Stimulated activated memory B cell treated with anti-CD40 and anti-IgM and Interleukin-4, amounts not matched to agents 10 μg/mL and 1 μg/mL and 100 μg/mL, for 72 hours (primary cell): ENCODE measurements around the gene HSPA5.
"Not testable (repeated sequence)": the region's sequence is repeated elsewhere in the genome, so short reads cannot be mapped to it uniquely, and the experiment has no call there.

Source experiments
- ATAC-seq: fragments of 150-1000 bp; cut with Tn5 transposase; 2 replicates; pipeline ENCODE4 v1.10.0; 2021
- H3K27ac Mint-ChIP-seq: one replicate; pipeline ENCODE4 v1.8.0; 2022; ENCODE audit warnings: mild to moderate bottlenecking, mixed read lengths
- H3K27me3 Mint-ChIP-seq: one replicate; pipeline ENCODE4 v1.8.0; 2022; ENCODE audit warnings: mixed read lengths
- H3K36me3 Mint-ChIP-seq: one replicate; pipeline ENCODE4 v1.8.0; 2022; ENCODE audit warnings: mixed read lengths
- H3K4me1 Mint-ChIP-seq: one replicate; pipeline ENCODE4 v1.8.0; 2022; ENCODE audit warnings: mixed read lengths
- H3K4me3 Mint-ChIP-seq: one replicate; pipeline ENCODE4 v1.8.0; 2022; ENCODE audit warnings: mild to moderate bottlenecking, moderate library complexity, mixed read lengths
- H3K9me3 Mint-ChIP-seq: one replicate; pipeline ENCODE4 v1.8.0; 2022; ENCODE audit warnings: mixed read lengths

Gene HSPA5

DNA sequence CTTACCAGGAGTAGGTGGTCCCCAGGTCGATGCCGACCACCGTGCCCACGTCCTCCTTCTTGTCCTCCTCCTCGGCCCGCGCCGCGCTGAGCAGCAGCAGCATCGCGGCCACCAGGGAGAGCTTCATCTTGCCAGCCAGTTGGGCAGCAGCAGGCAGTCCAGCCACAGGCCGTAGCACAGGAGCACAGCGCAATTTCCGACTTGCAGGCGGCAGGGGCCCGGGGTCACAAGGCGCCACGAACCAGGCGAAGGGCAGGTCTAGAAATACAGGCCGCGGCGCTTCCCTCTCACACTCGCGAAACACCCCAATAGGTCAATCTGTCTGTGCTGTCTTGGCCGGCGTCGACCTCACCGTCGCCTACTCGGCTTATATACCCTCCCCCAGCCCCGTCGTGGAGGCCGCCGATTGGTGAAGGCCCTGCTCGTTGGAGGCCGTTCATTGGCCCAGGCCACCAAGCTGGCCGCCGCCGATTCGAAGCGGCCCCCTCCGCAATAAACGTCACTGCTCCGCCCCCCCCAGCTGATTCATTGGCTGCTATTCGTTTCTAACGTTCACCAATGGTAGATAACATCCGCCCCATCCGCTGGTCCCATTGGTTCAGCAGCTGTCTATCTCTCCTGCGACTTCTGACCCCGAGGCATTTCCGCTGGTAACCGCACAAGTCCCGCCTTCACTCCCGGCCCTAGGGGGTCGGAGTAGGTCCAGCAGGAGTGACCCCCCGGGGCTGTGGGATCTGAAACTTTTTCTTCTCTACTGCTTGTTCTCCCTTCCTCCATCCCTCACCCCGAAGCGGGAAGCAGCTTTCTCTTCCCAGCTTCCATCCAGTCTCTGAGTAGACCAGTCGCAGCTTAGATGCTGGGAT lies at the start of gene HSPA5:
Gene HSPA5 (minus strand): TSS at position 344 of the 863 bp plus-strand sequence. CDS start 217 bp downstream, at position 127.
- Mint-ChIP-seq H3K4me3 (peak within 1 kb of the TSS; percentile 99), H3K27me3 (no peaks in the 10 kb centered on the region), H3K4me1 (peaks cover 33% of the 10 kb centered on the region), H3K9me3 (no peaks in the 10 kb centered on the region), H3K27ac (peak within 1 kb of the TSS; percentile 93), H3K36me3 (peaks cover 27% of the 10 kb centered on the region)
- peak; percentile 98 for ATAC-seq

- H3K27me3 Mint-ChIP-seq, H3K4me1 Mint-ChIP-seq, H3K36me3 Mint-ChIP-seq, ATAC-seq, H3K9me3 Mint-ChIP-seq, H3K27ac Mint-ChIP-seq, H3K4me3 Mint-ChIP-seq: not testable (repeated sequence)
These were observed 45.8 kb upstream of the HSPA5 start for GRCh38 chr9:125286935-125287433.

DNA sequence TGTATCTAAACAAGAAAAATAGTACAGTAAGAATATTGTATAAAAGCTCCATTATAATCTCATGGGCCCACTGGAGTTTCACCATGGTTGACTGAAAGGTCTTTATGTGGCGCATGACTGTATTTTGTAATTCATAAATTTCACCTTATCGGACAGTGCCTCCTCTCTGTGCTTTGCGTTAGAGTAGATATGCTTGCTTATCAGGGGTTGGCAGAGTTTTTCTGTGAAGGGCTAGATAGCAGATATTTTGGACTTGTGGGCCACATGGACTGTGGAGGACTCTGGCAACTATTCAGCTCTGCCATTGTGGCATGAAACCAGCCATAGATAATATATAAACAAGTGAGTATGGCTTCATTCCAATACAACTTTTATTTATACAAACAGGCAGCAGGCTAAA lies 43.7 kb upstream of the HSPA5 start:
- H3K9me3 Mint-ChIP-seq: no peaks in the 10 kb centered on the region
- no peaks in the 10 kb centered on the region for H3K36me3 Mint-ChIP-seq
- no peaks in the 10 kb centered on the region for H3K27me3 Mint-ChIP-seq
- H3K4me3 Mint-ChIP-seq: no peak overlapping the region
- no peaks in the 10 kb centered on the region for H3K4me1 Mint-ChIP-seq
- no peak overlapping the region for H3K27ac Mint-ChIP-seq
- no peak for ATAC-seq

DNA sequence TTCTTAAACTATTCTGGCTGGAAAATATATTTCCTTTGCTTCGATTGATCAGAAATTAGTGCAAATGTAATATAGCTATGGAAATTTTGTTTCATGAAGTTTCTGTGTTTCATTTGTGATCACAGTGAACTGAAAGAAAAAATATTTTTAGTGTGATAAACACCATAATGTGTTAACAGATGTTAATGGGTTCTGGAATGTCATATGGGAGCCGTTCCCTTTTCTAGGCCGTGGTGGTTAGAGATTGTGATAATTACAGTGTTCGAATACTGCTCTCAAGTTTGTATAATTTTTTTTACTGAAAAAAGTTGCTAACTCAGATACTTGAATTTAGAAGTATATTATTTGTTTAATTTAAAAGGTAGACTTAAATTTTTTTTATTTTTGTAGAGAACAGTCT lies 39.8 kb upstream of the HSPA5 start:
- no peak overlapping the region for H3K4me3 Mint-ChIP-seq

GRCh38 chr9:125277411-125277810 lies 36.3 kb upstream of the HSPA5 start:
- ATAC-seq: no peak
- no peak overlapping the region for H3K27ac Mint-ChIP-seq
- H3K9me3 Mint-ChIP-seq: no peaks in the 10 kb centered on the region

More for the DNA sequence above, 39.8 kb upstream of the HSPA5 start:
- Mint-ChIP-seq H3K27ac (no peak overlapping the region), H3K4me1 (no peaks in the 10 kb centered on the region), H3K9me3 (no peaks in the 10 kb centered on the region), H3K27me3 (no peaks in the 10 kb centered on the region), H3K36me3 (no peaks in the 10 kb centered on the region)
- ATAC-seq: no peak

GRCh38 chr9:125276771-125277170 lies 35.6 kb upstream of the HSPA5 start:
- no peak overlapping the region for H3K27ac Mint-ChIP-seq
- H3K4me1 Mint-ChIP-seq: peaks cover 9% of the 10 kb centered on the region
- no peaks in the 10 kb centered on the region for H3K9me3 Mint-ChIP-seq
- H3K36me3 Mint-ChIP-seq: peaks cover 10% of the 10 kb centered on the region
- H3K4me3 Mint-ChIP-seq: no peak overlapping the region
- ATAC-seq: no peak
- no peaks in the 10 kb centered on the region for H3K27me3 Mint-ChIP-seq

More at GRCh38 chr9:125277411-125277810, 36.3 kb upstream of the HSPA5 start:
- H3K36me3 Mint-ChIP-seq: peaks cover 10% of the 10 kb centered on the region
- H3K27me3 Mint-ChIP-seq: no peaks in the 10 kb centered on the region
- no peak overlapping the region for H3K4me3 Mint-ChIP-seq
- H3K4me1 Mint-ChIP-seq: peaks cover 9% of the 10 kb centered on the region

DNA sequence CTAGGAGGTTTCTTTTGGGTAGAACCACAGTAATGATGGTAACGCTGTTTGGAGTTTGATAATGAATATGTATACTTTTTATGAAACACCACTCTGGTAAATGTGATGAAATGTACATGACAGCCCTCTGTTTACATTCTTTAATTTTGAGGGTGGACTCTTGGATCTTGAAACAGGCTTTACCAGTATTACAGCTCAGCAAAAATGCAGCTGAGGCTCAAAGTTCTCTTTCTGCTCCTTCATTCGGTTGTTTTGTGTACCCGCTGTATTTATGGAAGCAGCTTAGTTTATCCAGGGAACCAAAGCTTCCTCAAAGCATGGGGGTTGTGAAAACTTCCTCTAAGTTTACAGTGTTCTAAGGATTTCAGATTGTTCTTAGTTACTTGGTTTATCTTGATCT lies 31.6 kb upstream of the HSPA5 start:
- peaks cover 29% of the 10 kb centered on the region for H3K36me3 Mint-ChIP-seq
- H3K27me3 Mint-ChIP-seq: no peaks in the 10 kb centered on the region
- H3K4me1 Mint-ChIP-seq: peaks cover 23% of the 10 kb centered on the region
- no peak for ATAC-seq
- no peak overlapping the region for H3K27ac Mint-ChIP-seq
- no peak overlapping the region for H3K4me3 Mint-ChIP-seq
- no peaks in the 10 kb centered on the region for H3K9me3 Mint-ChIP-seq

- Mint-ChIP-seq H3K27ac (no peak overlapping the region), H3K9me3 (no peaks in the 10 kb centered on the region), H3K4me3 (no peak overlapping the region), H3K36me3 (peaks cover 38% of the 10 kb centered on the region), H3K27me3 (no peaks in the 10 kb centered on the region), H3K4me1 (peaks cover 28% of the 10 kb centered on the region)
- no peak for ATAC-seq
These were observed 29.9 kb upstream of the HSPA5 start for GRCh38 chr9:125271081-125271480.

- Mint-ChIP-seq H3K27ac (peak overlapping the region; percentile 69), H3K4me1 (peaks cover 42% of the 10 kb centered on the region), H3K9me3 (no peaks in the 10 kb centered on the region), H3K36me3 (peaks cover 46% of the 10 kb centered on the region), H3K4me3 (no peak overlapping the region), H3K27me3 (no peaks in the 10 kb centered on the region)
- ATAC-seq: no peak
These were observed 27.9 kb upstream of the HSPA5 start for GRCh38 chr9:125269014-125269397.

- Mint-ChIP-seq H3K27ac (peak overlapping the region; percentile 69), H3K4me3 (no peak overlapping the region), H3K36me3 (peaks cover 49% of the 10 kb centered on the region), H3K9me3 (no peaks in the 10 kb centered on the region), H3K4me1 (peaks cover 47% of the 10 kb centered on the region), H3K27me3 (no peaks in the 10 kb centered on the region)
- no peak for ATAC-seq
These were observed 27.4 kb upstream of the HSPA5 start for GRCh38 chr9:125268394-125269013.

- not testable (repeated sequence) for H3K9me3 Mint-ChIP-seq, ATAC-seq, H3K27me3 Mint-ChIP-seq
- Mint-ChIP-seq H3K36me3 (peaks cover 32% of the 10 kb centered on the region), H3K4me1 (peaks cover 57% of the 10 kb centered on the region), H3K27ac (peak overlapping the region; percentile 62), H3K4me3 (peak overlapping the region; percentile 8)
These were observed 22.9 kb upstream of the HSPA5 start for GRCh38 chr9:125264068-125264467.

- no peaks in the 10 kb centered on the region for H3K27me3 Mint-ChIP-seq
- H3K4me3 Mint-ChIP-seq: peak overlapping the region; percentile 99
- no peak for ATAC-seq
- H3K9me3 Mint-ChIP-seq: no peaks in the 10 kb centered on the region
- H3K36me3 Mint-ChIP-seq: peaks cover 22% of the 10 kb centered on the region
- peaks cover 45% of the 10 kb centered on the region for H3K4me1 Mint-ChIP-seq
- peak overlapping the region; percentile 96 for H3K27ac Mint-ChIP-seq
These were observed 21.3 kb upstream of the HSPA5 start for GRCh38 chr9:125262294-125262991.

- H3K9me3 Mint-ChIP-seq: no peaks in the 10 kb centered on the region
- H3K27me3 Mint-ChIP-seq: no peaks in the 10 kb centered on the region
- H3K27ac Mint-ChIP-seq: peak within 1 kb of the TSS; percentile 96
- H3K36me3 Mint-ChIP-seq: peaks cover 17% of the 10 kb centered on the region
- H3K4me3 Mint-ChIP-seq: peak within 1 kb of the TSS; percentile 99
- peak; percentile 98 for ATAC-seq
- peaks cover 42% of the 10 kb centered on the region for H3K4me1 Mint-ChIP-seq
These were observed 20.6 kb upstream of the HSPA5 start, which contains the start of gene GAPVD1 for GRCh38 chr9:125261501-125262293. Gene GAPVD1, plus strand, starts transcription at chr9:125261826. Its CDS starts 37,096 bp downstream, at chr9:125298922.

DNA sequence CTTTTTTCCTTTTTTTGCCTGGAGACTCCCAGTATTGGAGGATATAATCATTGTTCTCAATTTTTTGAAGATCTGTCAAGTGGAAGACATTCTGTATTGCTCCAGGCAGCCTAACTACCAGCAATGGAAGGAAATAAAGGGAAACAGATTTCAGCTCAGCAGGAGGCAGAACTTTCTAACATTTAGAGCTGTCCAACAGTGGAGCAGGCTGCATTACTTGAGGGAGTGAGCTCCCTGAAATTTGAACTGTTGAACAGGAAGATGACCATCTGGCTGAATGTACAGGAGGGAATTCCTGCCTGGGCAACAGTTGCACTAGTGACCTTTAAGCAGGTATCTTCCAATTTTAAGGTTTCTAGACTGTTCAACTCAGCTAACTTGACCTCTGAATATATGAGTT lies 19.4 kb upstream of the HSPA5 start:
- Mint-ChIP-seq H3K27me3 (no peaks in the 10 kb centered on the region), H3K36me3 (peaks cover 13% of the 10 kb centered on the region), H3K4me3 (peak overlapping the region; percentile 99), H3K4me1 (peaks cover 39% of the 10 kb centered on the region), H3K9me3 (no peaks in the 10 kb centered on the region), H3K27ac (peak overlapping the region; percentile 96)
- ATAC-seq: no peak
